ENCODE results near the gene KIF6.

KIF6 gene

GRCh38 chr6:39338397-39338796 lies 386.8 kb downstream of the KIF6 start:
- FAIRE-seq, result no peak

- FAIRE-seq, result no peak
These were observed 389.2 kb downstream of the KIF6 start for GRCh38 chr6:39335780-39336545.

- FAIRE-seq, result no peak
These were observed 391.4 kb downstream of the KIF6 start for GRCh38 chr6:39333644-39334438.

- no peak for FAIRE-seq
These were observed 394.7 kb downstream of the KIF6 start for GRCh38 chr6:39330476-39330875.

- no peak for FAIRE-seq
These were observed 395.2 kb downstream of the KIF6 start for GRCh38 chr6:39330057-39330456.

- no peak for FAIRE-seq
These were observed 397.1 kb downstream of the KIF6 start for GRCh38 chr6:39328066-39328465.

- no peak for FAIRE-seq
These were observed 397.7 kb downstream of the KIF6 start for GRCh38 chr6:39327507-39327906.

GRCh38 chr6:39322306-39322850 lies 402.8 kb downstream of the KIF6 start, which contains the start of gene KCNK16:
Gene KCNK16, minus strand, starts transcription at chr6:39322702. Its CDS starts 162 bp downstream, at chr6:39322540.
- no peak for FAIRE-seq

GRCh38 chr6:39321761-39322160 lies 403.4 kb downstream of the KIF6 start:
- no peak for FAIRE-seq

- no peak for FAIRE-seq
These were observed 404.7 kb downstream of the KIF6 start for GRCh38 chr6:39320363-39320984.

- FAIRE-seq, result no peak
These were observed 405.4 kb downstream of the KIF6 start for GRCh38 chr6:39319621-39320362.

GRCh38 chr6:39317256-39317655 lies 408.0 kb downstream of the KIF6 start:
- FAIRE-seq, result no peak

- no peak for FAIRE-seq
These were observed 410.9 kb downstream of the KIF6 start, which contains the start of gene KCNK17 for GRCh38 chr6:39314273-39314795. Gene KCNK17, minus strand, starts transcription at chr6:39314419. Its CDS starts 99 bp downstream, at chr6:39314320.

GRCh38 chr6:39313526-39314272 lies 411.5 kb downstream of the KIF6 start:
- no peak for FAIRE-seq

GRCh38 chr6:39312912-39313525 lies 412.2 kb downstream of the KIF6 start:
- no peak for FAIRE-seq

GRCh38 chr6:39310542-39310941 lies 414.7 kb downstream of the KIF6 start:
- FAIRE-seq, result no peak

GRCh38 chr6:39309942-39310531 lies 415.2 kb downstream of the KIF6 start:
- no peak for FAIRE-seq

GRCh38 chr6:39307462-39307861 lies 417.7 kb downstream of the KIF6 start:
- FAIRE-seq, result no peak

- no peak for FAIRE-seq
These were observed 420.3 kb downstream of the KIF6 start for GRCh38 chr6:39304951-39305350.

GRCh38 chr6:39303425-39304153 lies 421.6 kb downstream of the KIF6 start:
- FAIRE-seq, result no peak

All from TTC549 (cell line).